ENCODE measurements around the gene BBS4. TPM values are rescaled to one million over a fixed set of nuclear protein-coding genes. Genes with fewer than 3 reads are reported as not detected.
"Not testable (repeated sequence)": the region's sequence is repeated elsewhere in the genome, so short reads cannot be mapped to it uniquely, and the experiment has no call there.

BBS4 gene, protein sequence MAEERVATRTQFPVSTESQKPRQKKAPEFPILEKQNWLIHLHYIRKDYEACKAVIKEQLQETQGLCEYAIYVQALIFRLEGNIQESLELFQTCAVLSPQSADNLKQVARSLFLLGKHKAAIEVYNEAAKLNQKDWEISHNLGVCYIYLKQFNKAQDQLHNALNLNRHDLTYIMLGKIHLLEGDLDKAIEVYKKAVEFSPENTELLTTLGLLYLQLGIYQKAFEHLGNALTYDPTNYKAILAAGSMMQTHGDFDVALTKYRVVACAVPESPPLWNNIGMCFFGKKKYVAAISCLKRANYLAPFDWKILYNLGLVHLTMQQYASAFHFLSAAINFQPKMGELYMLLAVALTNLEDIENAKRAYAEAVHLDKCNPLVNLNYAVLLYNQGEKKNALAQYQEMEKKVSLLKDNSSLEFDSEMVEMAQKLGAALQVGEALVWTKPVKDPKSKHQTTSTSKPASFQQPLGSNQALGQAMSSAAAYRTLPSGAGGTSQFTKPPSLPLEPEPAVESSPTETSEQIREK
- total RNA-seq = 15.5 to 30.6 TPM (median 15.9 TPM) in 3 replicates
- long read RNA-seq, transcript BBS4-201 (16 exons, 2,490 nt) = major isoform, 30 of 51 reads
- long read RNA-seq, partial matches to known transcripts = 1 of 51 reads
- long read RNA-seq, other reads (novel, unspliced or antisense) = 12 of 51 reads

DNA sequence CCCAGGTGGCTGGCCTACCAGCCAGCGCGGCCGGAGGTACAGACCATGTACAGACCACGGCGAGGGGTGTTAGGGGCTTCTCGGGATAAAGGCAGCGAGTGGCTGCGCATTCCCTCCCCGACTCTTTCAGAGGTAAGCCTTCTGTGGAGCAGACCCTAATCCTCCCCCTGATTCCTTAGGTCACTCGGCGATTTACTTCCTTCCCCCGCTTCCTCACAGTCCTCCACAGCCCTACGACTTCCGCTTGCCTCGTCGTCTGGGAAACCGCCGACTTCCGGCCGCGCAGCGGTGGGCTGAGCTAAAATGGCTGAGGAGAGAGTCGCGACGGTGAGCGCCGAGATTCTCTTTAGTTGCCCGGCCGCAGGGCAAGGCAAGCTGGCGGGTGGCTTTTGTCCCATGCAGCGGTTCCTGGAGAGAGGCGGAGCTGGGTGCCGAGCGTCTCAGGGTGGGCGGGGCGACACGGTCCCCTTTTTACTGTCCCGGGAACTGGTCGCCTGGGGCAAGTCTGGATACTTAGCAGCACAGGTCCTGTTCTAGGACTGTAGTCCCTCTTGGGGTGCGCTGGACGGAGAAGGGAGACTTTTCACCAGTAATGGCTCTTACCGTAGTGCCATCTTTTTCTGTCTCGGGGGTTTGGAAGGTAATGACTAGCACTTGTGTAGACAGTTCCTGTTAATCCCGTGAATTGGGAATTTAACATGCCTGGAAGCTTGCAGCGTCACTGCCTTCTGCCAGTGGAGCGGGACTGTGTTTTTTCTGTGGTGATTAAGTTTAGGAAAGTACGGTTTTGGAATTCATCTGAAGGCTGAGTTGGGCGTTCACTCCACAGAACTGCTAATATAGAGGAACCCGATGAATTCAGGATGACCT lies at the start of gene BBS4, which contains the start of gene HIGD2B:
Gene BBS4 (plus strand): TSS at position 283 of the 870 bp plus-strand sequence. CDS start 21 bp downstream, at position 304.
Gene HIGD2B (minus strand): TSS at position 258 of the 870 bp plus-strand sequence. CDS start 9,808 bp downstream, outside the sequence.
- Mint-ChIP-seq H3K36me3 (ENCODE audit: low read depth) (no peaks in the 10 kb centered on the region), H3K4me3 (ENCODE audit: unreplicated experiment) (peak within 1 kb of the TSS; percentile 89), H3K9me3 (ENCODE audit: low read depth) (no peaks in the 10 kb centered on the region), H3K4me1 (ENCODE audit: low read depth) (peaks cover 11% of the 10 kb centered on the region), H3K27me3 (ENCODE audit: low read depth) (no peaks in the 10 kb centered on the region), H3K27ac (ENCODE audit: unreplicated experiment) (peak within 1 kb of the TSS; percentile 98)
- DNase-seq (ENCODE audit: low spot score) = peak; percentile 95
- TF ChIP-seq CTCF (IDR thresholded peaks at IDR 0.05) = no peak

- DNase-seq (ENCODE audit: low spot score) = peak; percentile 63
- H3K4me3 Mint-ChIP-seq (ENCODE audit: unreplicated experiment); H3K27me3 Mint-ChIP-seq (ENCODE audit: low read depth); H3K36me3 Mint-ChIP-seq (ENCODE audit: low read depth); H3K9me3 Mint-ChIP-seq (ENCODE audit: low read depth); H3K4me1 Mint-ChIP-seq (ENCODE audit: low read depth): not testable (repeated sequence)
- H3K27ac Mint-ChIP-seq (ENCODE audit: unreplicated experiment) = peak overlapping the region; percentile 45
These were observed 49.3 kb upstream of the BBS4 start for GRCh38 chr15:72636519-72637282.

- H3K4me3 Mint-ChIP-seq (ENCODE audit: unreplicated experiment); H3K9me3 Mint-ChIP-seq (ENCODE audit: low read depth); H3K27me3 Mint-ChIP-seq (ENCODE audit: low read depth); DNase-seq (ENCODE audit: low spot score); H3K4me1 Mint-ChIP-seq (ENCODE audit: low read depth); H3K27ac Mint-ChIP-seq (ENCODE audit: unreplicated experiment); H3K36me3 Mint-ChIP-seq (ENCODE audit: low read depth): not testable (repeated sequence)
These were observed 46.1 kb upstream of the BBS4 start for GRCh38 chr15:72639759-72640483.

GRCh38 chr15:72642271-72642670 lies 43.7 kb upstream of the BBS4 start:
- H3K27ac Mint-ChIP-seq (ENCODE audit: unreplicated experiment); H3K27me3 Mint-ChIP-seq (ENCODE audit: low read depth); H3K9me3 Mint-ChIP-seq (ENCODE audit: low read depth); H3K4me3 Mint-ChIP-seq (ENCODE audit: unreplicated experiment); H3K4me1 Mint-ChIP-seq (ENCODE audit: low read depth); H3K36me3 Mint-ChIP-seq (ENCODE audit: low read depth); DNase-seq (ENCODE audit: low spot score): not testable (repeated sequence)

- H3K27ac Mint-ChIP-seq (ENCODE audit: unreplicated experiment); H3K4me1 Mint-ChIP-seq (ENCODE audit: low read depth); H3K9me3 Mint-ChIP-seq (ENCODE audit: low read depth); H3K36me3 Mint-ChIP-seq (ENCODE audit: low read depth); DNase-seq (ENCODE audit: low spot score); H3K4me3 Mint-ChIP-seq (ENCODE audit: unreplicated experiment); H3K27me3 Mint-ChIP-seq (ENCODE audit: low read depth): not testable (repeated sequence)
These were observed 37.3 kb upstream of the BBS4 start for GRCh38 chr15:72648631-72649253.

GRCh38 chr15:72654397-72654796 lies 31.6 kb upstream of the BBS4 start, which contains the start of gene GOLGA6B:
TSS of gene GOLGA6B (plus strand) at chr15:72654697. CDS start at chr15:72654738, 41 bp downstream.
- not testable (repeated sequence) for H3K4me3 Mint-ChIP-seq (ENCODE audit: unreplicated experiment); H3K4me1 Mint-ChIP-seq (ENCODE audit: low read depth); H3K27me3 Mint-ChIP-seq (ENCODE audit: low read depth); H3K27ac Mint-ChIP-seq (ENCODE audit: unreplicated experiment); H3K9me3 Mint-ChIP-seq (ENCODE audit: low read depth); H3K36me3 Mint-ChIP-seq (ENCODE audit: low read depth); DNase-seq (ENCODE audit: low spot score)

DNA sequence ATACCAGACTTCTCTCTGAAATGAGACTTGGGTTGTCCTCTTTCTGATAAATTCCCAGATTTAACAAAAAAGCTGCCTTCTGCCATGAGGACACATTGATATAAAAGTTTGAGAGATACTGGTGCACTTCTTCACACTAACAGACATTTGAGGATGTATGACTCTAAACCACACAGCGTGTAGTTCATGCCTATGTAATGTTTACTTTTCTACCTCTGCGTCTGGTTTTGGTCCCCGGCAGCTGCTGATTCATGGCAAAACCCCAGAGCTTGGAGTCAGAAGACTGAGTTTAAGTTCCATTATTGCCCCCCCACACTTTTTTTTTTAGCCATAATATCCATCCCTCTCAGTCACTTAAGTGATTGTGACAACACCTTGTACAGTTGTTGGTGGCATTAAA lies 30.0 kb upstream of the BBS4 start:
- not testable (repeated sequence) for DNase-seq (ENCODE audit: low spot score); H3K4me1 Mint-ChIP-seq (ENCODE audit: low read depth); H3K27ac Mint-ChIP-seq (ENCODE audit: unreplicated experiment); H3K36me3 Mint-ChIP-seq (ENCODE audit: low read depth); H3K9me3 Mint-ChIP-seq (ENCODE audit: low read depth); H3K27me3 Mint-ChIP-seq (ENCODE audit: low read depth); H3K4me3 Mint-ChIP-seq (ENCODE audit: unreplicated experiment)

DNA sequence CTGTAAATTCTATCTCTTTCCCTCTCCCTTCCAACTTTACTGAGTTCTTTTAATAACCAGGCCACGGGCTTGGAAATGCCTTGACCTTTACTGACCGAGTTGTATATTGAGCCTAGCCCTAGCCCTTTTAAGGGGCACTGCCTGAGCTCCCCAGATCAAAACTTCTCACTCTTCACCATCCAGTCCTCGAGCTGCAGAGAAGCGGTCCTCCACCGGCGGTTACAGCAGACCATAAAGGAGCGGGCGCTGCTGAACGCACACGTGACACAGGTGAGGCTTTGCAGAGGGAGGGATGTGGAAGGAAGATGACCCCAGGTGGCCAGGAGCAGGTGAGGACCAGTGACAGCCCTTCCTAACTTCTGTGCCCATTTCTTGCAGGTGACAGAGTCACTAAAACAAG lies 24.9 kb upstream of the BBS4 start:
- not testable (repeated sequence) for H3K27me3 Mint-ChIP-seq (ENCODE audit: low read depth); H3K4me1 Mint-ChIP-seq (ENCODE audit: low read depth); DNase-seq (ENCODE audit: low spot score); H3K36me3 Mint-ChIP-seq (ENCODE audit: low read depth); H3K27ac Mint-ChIP-seq (ENCODE audit: unreplicated experiment); H3K4me3 Mint-ChIP-seq (ENCODE audit: unreplicated experiment); H3K9me3 Mint-ChIP-seq (ENCODE audit: low read depth)

GRCh38 chr15:72663931-72664330 lies 22.1 kb upstream of the BBS4 start:
- not testable (repeated sequence) for H3K9me3 Mint-ChIP-seq (ENCODE audit: low read depth); H3K27me3 Mint-ChIP-seq (ENCODE audit: low read depth); H3K36me3 Mint-ChIP-seq (ENCODE audit: low read depth); H3K4me3 Mint-ChIP-seq (ENCODE audit: unreplicated experiment); H3K27ac Mint-ChIP-seq (ENCODE audit: unreplicated experiment); DNase-seq (ENCODE audit: low spot score); H3K4me1 Mint-ChIP-seq (ENCODE audit: low read depth)

DNA sequence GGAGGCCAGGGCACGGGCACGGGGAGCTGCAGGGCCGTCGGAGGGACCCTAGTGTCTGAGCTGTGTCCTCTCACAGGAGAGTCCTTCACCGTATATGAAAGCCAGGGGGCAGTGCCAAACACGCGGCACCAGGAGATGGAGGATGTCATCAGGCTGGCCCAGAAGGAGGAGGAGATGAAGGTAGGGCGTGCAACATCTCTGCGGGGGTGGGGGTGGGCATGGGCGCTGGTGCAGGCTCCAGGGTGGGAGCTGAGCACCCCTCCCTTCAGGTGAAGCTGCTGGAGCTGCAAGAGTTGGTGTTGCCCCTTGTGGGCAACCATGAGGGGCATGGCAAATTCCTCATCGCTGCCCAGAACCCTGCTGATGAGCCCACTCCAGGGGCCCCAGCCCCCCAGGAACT lies 20.3 kb upstream of the BBS4 start:
- not testable (repeated sequence) for H3K36me3 Mint-ChIP-seq (ENCODE audit: low read depth)

More for the DNA sequence above, 20.3 kb upstream of the BBS4 start:
- DNase-seq (ENCODE audit: low spot score); H3K9me3 Mint-ChIP-seq (ENCODE audit: low read depth); H3K4me3 Mint-ChIP-seq (ENCODE audit: unreplicated experiment); H3K27me3 Mint-ChIP-seq (ENCODE audit: low read depth); H3K27ac Mint-ChIP-seq (ENCODE audit: unreplicated experiment); H3K4me1 Mint-ChIP-seq (ENCODE audit: low read depth): not testable (repeated sequence)
